CD14-positive monocyte (primary cell): Measurements from ENCODE around the gene UACA. TPM values are rescaled to one million over a fixed set of nuclear protein-coding genes. Genes with fewer than 3 reads are reported as not detected.

Experiments
- DNase-seq, 3 donors: peaks; one replicate each; pipeline ENCODE4 v3.0.0-alpha.2; 2011 to 2022
- H2AFZ ChIP-seq: 2 replicates; pipeline ENCODE4 v1.6.0; 2012; ENCODE audit warnings: mild to moderate bottlenecking, low read depth, low read length, inconsistent platforms; ENCODE audit not compliant: insufficient read depth, poor library complexity, severe bottlenecking
- H3K27ac ChIP-seq, 2 donors: 1 replicate in 1 of 2; 2 replicates in 1 of 2; pipeline ENCODE4 v1.5.1; 2012 to 2013; ENCODE audit warnings: low read length in 2 of 2, control low read depth in 1 of 2, inconsistent platforms in 1 of 2, low read depth in 1 of 2, mild to moderate bottlenecking in 1 of 2
- H3K27me3 ChIP-seq, 2 donors: one replicate each; pipeline versions ENCODE4 v1.6.0 to v1.6.1; 2011 to 2013; ENCODE audit warnings: low read length in 2 of 2; ENCODE audit not compliant: control insufficient read depth in 2 of 2, insufficient read depth in 2 of 2
- H3K36me3 ChIP-seq, 2 donors: replicated peaks in 1 of 2; 1 replicate in 1 of 2; 2 replicates in 1 of 2; pipeline versions ENCODE4 v1.5.1 to v1.6.1; 2012 to 2013; ENCODE audit warnings: low read length in 2 of 2, control low read depth in 1 of 2, inconsistent platforms in 1 of 2, mild to moderate bottlenecking in 1 of 2; ENCODE audit not compliant: insufficient read depth in 2 of 2, control insufficient read depth in 1 of 2
- H3K4me1 ChIP-seq, 2 donors: 1 replicate in 1 of 2; 2 replicates in 1 of 2; pipeline versions ENCODE4 v1.5.1 to v1.6.1; 2012 to 2013; ENCODE audit warnings: low read length in 2 of 2, control low read depth in 1 of 2, inconsistent platforms in 1 of 2, mild to moderate bottlenecking in 1 of 2, moderate library complexity in 1 of 2; ENCODE audit not compliant: insufficient read depth in 2 of 2, control insufficient read depth in 1 of 2
- H3K4me2 ChIP-seq: replicated peaks from 2 replicates; pipeline ENCODE3; 2012; ENCODE audit warnings: low read length, moderate library complexity, mild to moderate bottlenecking; ENCODE audit not compliant: poor library complexity, severe bottlenecking; ENCODE audit errors: extremely low read depth
- H3K4me3 ChIP-seq, 3 experiments: fragments of 200-600 bp in 1 of 3; sonication (generic) in 1 of 3; replicated peaks in 1 of 3; 1 replicate in 2 of 3; 2 replicates in 1 of 3; pipeline ENCODE4 v1.5.1; 2011 to 2013; ENCODE audit warnings: low read length in 3 of 3, mild to moderate bottlenecking in 3 of 3, control low read depth in 2 of 3, low read depth in 2 of 3, inconsistent platforms in 1 of 3, moderate library complexity in 1 of 3
- H3K79me2 ChIP-seq: 2 replicates; pipeline ENCODE4 v1.6.0; 2012; ENCODE audit warnings: mild to moderate bottlenecking, control low read depth, inconsistent platforms, low read length, moderate library complexity; ENCODE audit not compliant: insufficient read depth
- H3K9ac ChIP-seq: 2 replicates; pipeline ENCODE4 v1.6.0; 2017; ENCODE audit warnings: low read length, mild to moderate bottlenecking; ENCODE audit not compliant: insufficient read depth, poor library complexity, severe bottlenecking
- H3K9me3 ChIP-seq, 2 donors: replicated peaks in 1 of 2; 1 replicate in 1 of 2; 2 replicates in 1 of 2; pipeline versions ENCODE4 v1.5.1 to v1.6.1; 2012 to 2013; ENCODE audit warnings: low read length in 2 of 2, control low read depth in 1 of 2; ENCODE audit not compliant: control insufficient read depth in 1 of 2, insufficient read depth in 1 of 2
- H4K20me1 ChIP-seq: 2 replicates; pipeline ENCODE4 v1.6.0; 2012; ENCODE audit warnings: mild to moderate bottlenecking, low read length, control low read depth, moderate library complexity; ENCODE audit not compliant: insufficient read depth
- H3K27ac Mint-ChIP-seq, 7 donors: one replicate each; pipeline ENCODE4 v1.8.0; 2020; ENCODE audit warnings: mild to moderate bottlenecking in 7 of 7, mixed read lengths in 7 of 7, moderate library complexity in 6 of 7, inconsistent platforms in 2 of 7
- H3K27me3 Mint-ChIP-seq, 3 donors: one replicate each; pipeline ENCODE4 v1.8.0; 2021 to 2022; ENCODE audit warnings: low read depth in 3 of 3, mild to moderate bottlenecking in 3 of 3, mixed read lengths in 3 of 3, moderate library complexity in 3 of 3, inconsistent platforms in 1 of 3
- H3K36me3 Mint-ChIP-seq, 2 donors: one replicate each; pipeline ENCODE4 v1.8.0; 2020; ENCODE audit warnings: mixed read lengths in 2 of 2, inconsistent platforms in 1 of 2, mild to moderate bottlenecking in 1 of 2
- H3K4me1 Mint-ChIP-seq: one replicate; pipeline ENCODE4 v1.8.0; 2020; ENCODE audit warnings: mild to moderate bottlenecking, mixed read lengths
- H3K4me3 Mint-ChIP-seq, 2 donors: one replicate each; pipeline ENCODE4 v1.8.0; 2020; ENCODE audit warnings: mild to moderate bottlenecking in 2 of 2, mixed read lengths in 2 of 2, moderate library complexity in 1 of 2
- H3K9me3 Mint-ChIP-seq, 7 donors: one replicate each; pipeline ENCODE4 v1.8.0; 2020 to 2022; ENCODE audit warnings: mixed read lengths in 7 of 7, mild to moderate bottlenecking in 6 of 7, moderate library complexity in 6 of 7, inconsistent platforms in 2 of 7
- WGBS: methylation state at CpG from one replicate; pipeline ENCODE4 v1.1.5; 2013; ENCODE audit warnings: missing lambda C conversion rate; ENCODE audit not compliant: insufficient coverage; 5-methylcytosine and 5-hydroxymethylcytosine counted together
- intact Hi-C, 2 donors: fragments of 100-400 bp; cut with micrococcal nuclease; formaldehyde crosslinking; loops; one replicate each; pipeline versions ENCODE4 v1.15.0 to v1.15.1; 2023
- polyA plus RNA-seq, 3 donors: library from polyadenylated mRNA; depleted of rRNA in 1 of 3; unstranded in 2 of 3; stranded (reverse) in 1 of 3; fragments of 300-500 nt in 2 of 3; fragments of >200 nt in 1 of 3; fragmentation: Illumina TruSeq in 2 of 3; gene quantifications; 1 replicate in 2 of 3; 2 replicates in 1 of 3; pipeline ENCODE4 v1.2.3, GENCODE V29; 2012 to 2021
- TF ChIP-seq, protein P1 (sequence below): fragments of 200-600 bp; IDR thresholded peaks from one replicate; pipeline ENCODE4 v1.8.0; 2022; ENCODE audit warnings: antibody characterized with exemption, mild to moderate bottlenecking

UACA gene
- polyA plus RNA-seq, 3 donors, result 1.7 to 3.1 (median 2.4) TPM

DNA sequence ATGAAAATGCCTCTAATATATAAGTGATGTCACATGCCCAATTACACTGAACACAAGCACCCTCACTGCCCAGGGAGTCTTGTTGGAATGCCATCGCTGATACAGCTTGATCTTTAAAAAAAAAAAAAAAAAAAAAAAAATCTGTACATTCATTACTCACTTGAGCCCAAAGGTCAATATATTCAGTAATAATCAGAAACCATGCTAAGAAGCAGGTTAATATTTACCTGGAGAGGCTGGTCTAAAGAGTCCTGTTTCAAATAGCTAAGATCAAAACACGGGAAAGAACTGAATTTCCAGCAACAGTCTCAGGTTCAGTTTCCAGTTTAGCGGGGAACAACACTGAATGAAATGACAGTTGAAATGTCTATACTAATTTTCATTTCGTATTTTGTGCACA lies 109.9 kb downstream of the UACA start:
- WGBS, result 93% methylated on average over 2 of the region's 4 CpGs
- Mint-ChIP-seq H3K36me3 (peaks cover 0 to 1% of the 10 kb centered on the region in 2 donors), H3K27me3 (no peaks in the 10 kb centered on the region), H3K4me3 (no peak overlapping the region), H3K9me3 (no peaks in the 10 kb centered on the region), H3K27ac (no peak overlapping the region), H3K4me1 (no peaks in the 10 kb centered on the region)
- Histone ChIP-seq H3K4me1 (no peaks in the 10 kb centered on the region), H3K4me2 (no peak overlapping the region), H3K9ac (no peak overlapping the region), H4K20me1 (no peaks in the 10 kb centered on the region), H3K79me2 (no peaks in the 10 kb centered on the region), H3K27ac (no peak overlapping the region), H2AFZ (no peak overlapping the region), H3K9me3 (no peaks in the 10 kb centered on the region), H3K36me3 (no peaks in the 10 kb centered on the region), H3K4me3 (no peak overlapping the region), H3K27me3 (no peaks in the 10 kb centered on the region)
- TF ChIP-seq, protein P1, sequence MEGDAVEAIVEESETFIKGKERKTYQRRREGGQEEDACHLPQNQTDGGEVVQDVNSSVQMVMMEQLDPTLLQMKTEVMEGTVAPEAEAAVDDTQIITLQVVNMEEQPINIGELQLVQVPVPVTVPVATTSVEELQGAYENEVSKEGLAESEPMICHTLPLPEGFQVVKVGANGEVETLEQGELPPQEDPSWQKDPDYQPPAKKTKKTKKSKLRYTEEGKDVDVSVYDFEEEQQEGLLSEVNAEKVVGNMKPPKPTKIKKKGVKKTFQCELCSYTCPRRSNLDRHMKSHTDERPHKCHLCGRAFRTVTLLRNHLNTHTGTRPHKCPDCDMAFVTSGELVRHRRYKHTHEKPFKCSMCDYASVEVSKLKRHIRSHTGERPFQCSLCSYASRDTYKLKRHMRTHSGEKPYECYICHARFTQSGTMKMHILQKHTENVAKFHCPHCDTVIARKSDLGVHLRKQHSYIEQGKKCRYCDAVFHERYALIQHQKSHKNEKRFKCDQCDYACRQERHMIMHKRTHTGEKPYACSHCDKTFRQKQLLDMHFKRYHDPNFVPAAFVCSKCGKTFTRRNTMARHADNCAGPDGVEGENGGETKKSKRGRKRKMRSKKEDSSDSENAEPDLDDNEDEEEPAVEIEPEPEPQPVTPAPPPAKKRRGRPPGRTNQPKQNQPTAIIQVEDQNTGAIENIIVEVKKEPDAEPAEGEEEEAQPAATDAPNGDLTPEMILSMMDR, result no peak
- no peak for DNase-seq
- intact Hi-C loops, result no loop called here

DNA sequence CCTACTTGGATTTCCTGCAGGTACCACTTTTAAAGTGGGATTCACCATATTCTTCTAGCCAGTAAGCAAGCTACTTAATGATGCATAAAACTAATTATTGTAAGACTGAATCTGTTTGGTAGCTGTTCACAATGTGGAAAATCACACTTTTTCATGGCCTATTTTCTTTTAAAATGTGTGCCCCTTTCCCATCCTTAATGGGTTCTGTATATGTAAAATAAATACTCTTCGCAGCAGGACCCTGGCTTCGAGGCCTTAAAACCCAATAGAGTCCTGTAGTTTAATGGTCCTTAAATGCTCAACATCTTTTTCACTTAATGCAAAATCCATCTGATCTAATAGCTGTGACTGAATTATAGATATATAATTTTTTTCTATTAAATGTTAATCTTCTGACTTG lies 111.0 kb downstream of the UACA start:
- Mint-ChIP-seq H3K27ac (no peak overlapping the region), H3K4me3 (no peak overlapping the region), H3K27me3 (no peaks in the 10 kb centered on the region), H3K9me3 (no peaks in the 10 kb centered on the region), H3K4me1 (no peaks in the 10 kb centered on the region), H3K36me3 (peaks cover 0 to 1% of the 10 kb centered on the region in 2 donors)
- Histone ChIP-seq H2AFZ (no peak overlapping the region), H3K27ac (no peak overlapping the region), H4K20me1 (no peaks in the 10 kb centered on the region), H3K4me1 (no peaks in the 10 kb centered on the region), H3K79me2 (no peaks in the 10 kb centered on the region), H3K9ac (no peak overlapping the region), H3K4me2 (no peak overlapping the region), H3K27me3 (no peaks in the 10 kb centered on the region), H3K4me3 (no peak overlapping the region), H3K9me3 (no peaks in the 10 kb centered on the region), H3K36me3 (no peaks in the 10 kb centered on the region)
- WGBS, result no CpG with 5 or more reads among the region's 2 CpGs
- DNase-seq, result no peak
- TF ChIP-seq, protein P1, result no peak
- intact Hi-C loops, result no loop called here
